ENCODE data around the gene RNFT2. TPM values are rescaled to one million over a fixed set of nuclear protein-coding genes. Genes with fewer than 3 reads are reported as not detected.

RNFT2 gene
- polyA plus RNA-seq, 1 donor from 2014 or later, result 20.6 TPM

- no peak overlapping the region for H3K9ac ChIP-seq (ENCODE audit: low read length)
- H3K79me2 ChIP-seq (replicated peaks; ENCODE audit: insufficient read depth, low read length), result no peaks in the 10 kb centered on the region
- no peaks in the 10 kb centered on the region for H3F3A ChIP-seq (ENCODE audit: insufficient read depth, low read length, poor library complexity, severe bottlenecking)
- no peaks in the 10 kb centered on the region for H3K36me3 ChIP-seq (ENCODE audit: insufficient read depth, low read length)
- no peaks in the 10 kb centered on the region for H3K9me2 ChIP-seq (ENCODE audit: insufficient read depth, low read length)
- no peak for TF ChIP-seq MXI1 (conservative IDR thresholded peaks at IDR 0.05; ENCODE audit: poor library complexity, severe bottlenecking)
- TF ChIP-seq REST (IDR thresholded peaks at IDR 0.05; ENCODE audit: borderline replicate concordance), result no peak
- no peak for TF ChIP-seq EP300 (conservative IDR thresholded peaks at IDR 0.05; ENCODE audit: poor library complexity, severe bottlenecking)
- no peak for TF ChIP-seq POLR2AphosphoS5 (IDR thresholded peaks at IDR 0.05)
- TF ChIP-seq SMC3 (conservative IDR thresholded peaks at IDR 0.05; ENCODE audit: poor library complexity), result no peak
- no peak for TF ChIP-seq EZH2 (IDR thresholded peaks at IDR 0.05; ENCODE audit: borderline replicate concordance, insufficient read depth, low read length, poor library complexity, severe bottlenecking)
- no peak for TF ChIP-seq CTCF (IDR thresholded peaks at IDR 0.05; ENCODE audit: poor library complexity, severe bottlenecking)
- TF ChIP-seq RAD21 (conservative IDR thresholded peaks at IDR 0.05), result no peak
- TF ChIP-seq TAF1 (IDR thresholded peaks at IDR 0.05; ENCODE audit: low read depth), result no peak
- H3K27ac ChIP-seq (ENCODE audit: low read length), result no peak overlapping the region
- no peak overlapping the region for H2AFZ ChIP-seq (ENCODE audit: low read depth, low read length)
- H3K4me3 ChIP-seq (ENCODE audit: low read length), result no peak overlapping the region
- no peaks in the 10 kb centered on the region for H3K9me3 ChIP-seq (ENCODE audit: low read length)
- H3K27me3 ChIP-seq (ENCODE audit: insufficient read depth, low read depth, low read length), result no peaks in the 10 kb centered on the region
- no peak overlapping the region for H3K4me2 ChIP-seq (ENCODE audit: low read length)
- no peaks in the 10 kb centered on the region for H4K20me1 ChIP-seq (ENCODE audit: insufficient read depth)
Measured at GRCh38 chr12:116827432-116827831, 89.3 kb downstream of the RNFT2 start.

GRCh38 chr12:116832353-116832752 lies 94.2 kb downstream of the RNFT2 start:
- no peaks in the 10 kb centered on the region for H4K20me1 ChIP-seq (ENCODE audit: insufficient read depth)
- no peak for TF ChIP-seq EZH2 (IDR thresholded peaks at IDR 0.05; ENCODE audit: borderline replicate concordance, insufficient read depth, low read length, poor library complexity, severe bottlenecking)
- no peak for TF ChIP-seq EP300 (conservative IDR thresholded peaks at IDR 0.05; ENCODE audit: poor library complexity, severe bottlenecking)
- TF ChIP-seq RAD21 (conservative IDR thresholded peaks at IDR 0.05), result no peak
- TF ChIP-seq TAF1 (IDR thresholded peaks at IDR 0.05; ENCODE audit: low read depth), result no peak
- no peak for TF ChIP-seq REST (IDR thresholded peaks at IDR 0.05; ENCODE audit: borderline replicate concordance)
- no peak for TF ChIP-seq MXI1 (conservative IDR thresholded peaks at IDR 0.05; ENCODE audit: poor library complexity, severe bottlenecking)
- TF ChIP-seq CTCF (IDR thresholded peaks at IDR 0.05; ENCODE audit: poor library complexity, severe bottlenecking), result no peak
- TF ChIP-seq POLR2AphosphoS5 (IDR thresholded peaks at IDR 0.05), result no peak
- TF ChIP-seq SMC3 (conservative IDR thresholded peaks at IDR 0.05; ENCODE audit: poor library complexity), result no peak
- H3K9ac ChIP-seq (ENCODE audit: low read length), result no peak overlapping the region
- H3K36me3 ChIP-seq (ENCODE audit: insufficient read depth, low read length), result peaks cover 7% of the 10 kb centered on the region
- H3K27me3 ChIP-seq (ENCODE audit: insufficient read depth, low read depth, low read length), result no peaks in the 10 kb centered on the region
- H3K9me2 ChIP-seq (ENCODE audit: insufficient read depth, low read length), result no peaks in the 10 kb centered on the region
- no peaks in the 10 kb centered on the region for H3F3A ChIP-seq (ENCODE audit: insufficient read depth, low read length, poor library complexity, severe bottlenecking)
- no peak overlapping the region for H3K4me2 ChIP-seq (ENCODE audit: low read length)
- H3K4me3 ChIP-seq (ENCODE audit: low read length), result no peak overlapping the region
- no peak overlapping the region for H2AFZ ChIP-seq (ENCODE audit: low read depth, low read length)
- H3K9me3 ChIP-seq (ENCODE audit: low read length), result no peaks in the 10 kb centered on the region
- no peaks in the 10 kb centered on the region for H3K79me2 ChIP-seq (replicated peaks; ENCODE audit: insufficient read depth, low read length)
- no peak overlapping the region for H3K27ac ChIP-seq (ENCODE audit: low read length)

Data from neural cell (in vitro differentiated cells).